Hematopoietic multipotent progenitor cell (in vitro differentiated cells): ENCODE measurements around the gene SUMF1. TPM values are rescaled to one million over a fixed set of nuclear protein-coding genes. Genes with fewer than 3 reads are reported as not detected.
A peak's percentile ranks its signal among the peaks of the same experiment; 100 is the strongest.
"Not testable (repeated sequence)": the region's sequence is repeated elsewhere in the genome, so short reads cannot be mapped to it uniquely, and the experiment has no call there.

ENCODE experiments used
- DNase-seq, 3 donors: peaks; one replicate each; pipeline ENCODE4 v3.0.0-alpha.2; 2011 to 2015; ENCODE audit warnings: low read depth in 2 of 3, low spot score in 2 of 3
- total RNA-seq: library from RNA; depleted of rRNA; stranded (reverse); fragments of >200 nt; gene quantifications from one replicate; pipeline ENCODE4 v1.2.3, GENCODE V29; 2012

The SUMF1 gene
- total RNA-seq, 1 donor, result 66.8 TPM

DNA sequence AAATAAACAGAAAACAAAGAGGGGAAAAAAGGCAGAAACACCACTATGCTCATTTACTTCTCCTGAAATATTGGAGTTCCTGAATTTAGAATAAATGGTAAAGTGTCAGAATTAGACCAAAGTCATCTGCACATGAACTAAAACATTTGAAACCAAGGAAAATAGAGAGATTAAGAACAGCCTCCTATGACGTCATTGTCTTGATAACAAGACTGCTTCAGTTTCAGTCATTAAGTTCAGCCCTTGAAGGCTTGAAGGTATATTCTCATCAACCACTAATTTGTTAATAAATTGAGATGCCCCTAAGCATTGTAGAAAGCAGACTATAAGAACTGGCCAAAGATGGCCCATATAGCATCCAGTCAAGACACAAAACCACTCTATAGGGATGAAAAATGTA lies 2.5 kb downstream of the SUMF1 start:
- DNase-seq, result no peak

DNA sequence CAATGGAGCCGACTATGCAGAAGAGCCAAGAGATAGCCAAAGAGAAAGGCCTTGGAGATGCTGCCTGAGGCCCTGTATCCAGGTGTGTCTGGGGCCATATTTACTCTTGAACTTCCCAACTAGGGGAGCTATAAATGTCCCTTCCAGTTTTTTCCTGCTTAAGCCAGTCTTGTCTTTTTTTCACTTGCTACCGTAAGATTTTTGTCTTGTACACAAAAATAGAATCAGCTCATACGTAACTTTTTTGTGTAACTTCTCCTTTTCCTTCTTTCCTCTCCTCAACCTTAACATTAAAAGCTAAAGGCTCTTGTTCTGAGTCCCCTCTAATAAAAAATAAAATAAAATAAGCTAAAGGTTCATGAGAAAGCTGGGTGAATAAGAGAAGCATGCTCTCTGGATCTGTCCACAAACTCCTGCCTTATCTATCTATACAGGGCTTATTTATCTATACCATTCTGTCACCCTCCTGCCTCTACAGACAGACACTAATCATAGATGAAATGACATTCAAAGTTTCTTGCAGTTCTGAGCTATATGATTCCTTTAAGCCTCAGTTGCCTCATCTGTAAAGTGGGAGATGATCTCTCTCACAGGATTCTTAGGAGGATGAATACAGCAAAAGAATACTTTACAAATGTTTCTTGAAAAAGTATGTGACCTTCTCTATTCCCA lies 4.6 kb downstream of the SUMF1 start:
- DNase-seq, result no peak

DNA sequence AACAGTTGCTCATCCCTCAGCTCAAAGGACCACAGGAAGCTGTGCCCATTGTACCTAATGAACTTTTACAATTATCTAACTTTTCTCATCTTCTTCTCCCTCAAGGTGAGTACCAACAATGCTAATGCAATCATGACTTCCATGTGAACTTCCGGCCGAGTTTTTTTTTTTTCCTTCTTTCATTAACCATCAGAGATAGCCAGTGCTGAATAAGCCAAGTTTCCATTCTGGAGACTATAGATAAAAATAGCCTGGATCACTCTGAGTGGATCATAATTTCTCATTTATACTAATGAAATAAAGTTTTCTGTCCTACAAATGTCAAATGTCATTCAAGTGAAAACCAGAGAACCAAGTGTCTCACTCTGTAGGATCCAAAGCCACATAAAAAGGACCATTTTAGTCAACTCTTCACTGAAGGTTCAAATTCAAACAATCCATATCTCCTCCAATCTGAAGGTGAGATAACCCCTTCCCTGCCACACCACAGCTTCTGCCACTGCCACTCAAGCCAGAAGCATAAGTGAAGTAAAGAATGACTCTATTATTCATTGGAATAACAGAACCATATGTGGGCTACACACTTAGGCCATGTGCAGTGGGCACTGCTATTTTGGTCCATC lies 5.5 kb downstream of the SUMF1 start:
- no peak for DNase-seq

DNA sequence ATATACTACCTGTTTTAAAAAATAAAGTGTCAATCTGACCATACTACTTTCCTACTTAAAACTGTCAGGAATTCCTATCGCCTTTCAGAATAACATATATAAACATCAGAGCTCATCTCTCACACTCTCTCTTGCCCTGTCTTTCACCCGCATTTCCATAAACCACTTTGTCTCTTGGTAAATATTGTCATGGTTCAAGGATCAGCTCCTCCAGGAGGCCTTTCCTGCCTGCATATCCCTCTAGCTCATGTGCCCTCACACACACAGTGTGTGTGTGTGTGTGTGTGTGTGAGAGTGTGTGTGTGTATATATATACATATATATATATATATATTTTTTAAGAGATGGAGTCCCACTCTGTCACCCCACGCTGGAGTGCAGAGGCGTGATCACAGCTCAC lies 6.7 kb downstream of the SUMF1 start:
- no peak for DNase-seq

DNA sequence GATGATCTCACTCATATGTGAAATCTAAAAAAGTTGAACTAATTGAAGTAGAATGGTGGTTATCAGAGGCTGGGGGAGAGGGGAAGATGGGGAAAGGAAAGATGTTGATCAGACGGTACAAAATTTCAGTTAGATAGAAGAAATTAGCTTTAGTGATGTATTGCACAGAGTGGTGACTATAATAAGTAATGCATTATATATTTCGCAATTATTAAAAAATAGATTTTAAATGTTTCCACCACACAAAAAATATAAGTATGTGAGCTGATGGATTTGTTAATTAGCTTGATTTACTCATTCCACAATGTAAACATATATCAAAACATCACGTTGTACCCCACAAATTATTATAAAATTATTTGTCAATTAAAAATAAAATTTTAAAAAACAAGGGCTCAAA lies 8.1 kb downstream of the SUMF1 start:
- DNase-seq, result no peak

DNA sequence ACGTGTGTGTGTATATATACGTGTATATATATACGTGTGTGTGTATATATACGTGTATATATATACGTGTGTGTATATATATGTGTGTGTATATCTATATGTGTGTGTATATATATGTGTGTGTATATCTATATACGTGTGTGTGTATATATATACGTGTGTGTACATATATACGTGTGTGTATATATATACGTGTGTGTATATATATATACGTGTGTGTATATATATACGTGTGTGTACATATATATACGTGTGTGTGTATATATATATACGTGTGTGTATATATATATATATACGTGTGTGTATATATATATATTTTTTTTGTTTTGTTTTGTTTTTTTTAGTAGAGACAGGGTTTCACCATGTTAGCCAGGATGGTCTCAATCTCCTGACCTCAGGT lies 10.3 kb downstream of the SUMF1 start:
- not testable (repeated sequence) for DNase-seq

DNA sequence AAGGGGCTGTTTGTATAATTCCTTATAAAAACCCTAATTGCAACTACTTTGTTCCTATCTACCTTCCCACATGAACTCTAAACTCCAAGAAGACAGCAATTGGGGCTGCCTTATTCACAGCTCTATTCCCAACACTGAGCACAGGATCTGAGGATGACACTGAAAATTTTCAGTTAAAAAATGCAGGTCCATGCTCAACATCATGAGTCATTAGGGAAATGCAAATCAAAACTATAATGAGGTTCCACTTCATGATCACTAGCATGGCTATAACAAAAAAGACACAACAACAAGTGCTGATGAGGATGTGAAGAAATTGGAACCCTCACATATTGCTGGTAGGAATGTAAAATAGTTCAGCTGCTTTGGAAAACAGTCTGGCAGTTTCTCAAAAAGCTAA lies 12.9 kb downstream of the SUMF1 start:
- no peak for DNase-seq

DNA sequence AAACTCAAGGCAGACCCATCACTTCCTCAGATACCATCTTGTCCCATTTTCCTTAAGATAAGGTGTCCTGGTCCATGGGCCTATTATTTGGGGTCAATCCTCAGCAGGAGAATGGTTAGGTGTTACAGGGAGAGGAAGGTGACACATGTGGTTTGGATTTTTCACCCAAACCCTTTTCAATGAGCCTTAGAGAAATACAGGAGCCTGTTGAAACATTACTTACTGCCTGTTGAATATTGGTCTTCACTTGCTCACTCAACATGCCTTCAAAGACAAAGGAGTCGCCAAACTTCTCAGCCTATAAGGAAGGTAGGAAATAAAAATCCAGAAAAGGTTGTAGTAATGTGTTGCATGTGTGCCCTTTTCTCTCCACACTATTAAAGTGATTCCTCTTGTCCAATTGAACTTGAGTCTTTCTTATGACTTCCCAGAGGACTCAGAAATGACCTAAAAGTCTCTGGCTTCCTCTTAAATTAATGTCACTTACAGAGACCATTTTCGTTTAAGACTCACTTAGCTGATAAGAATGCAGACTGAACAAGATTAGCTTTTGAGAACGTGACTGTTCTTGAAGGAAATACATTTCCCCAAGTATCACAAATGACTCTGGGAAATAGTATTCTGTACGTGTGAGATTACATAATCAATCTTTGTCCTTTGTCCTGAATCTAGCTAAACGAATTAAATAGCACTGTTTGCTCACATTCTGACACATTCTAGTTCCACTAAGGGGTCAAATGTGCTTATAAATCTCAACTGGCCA lies 17.8 kb downstream of the SUMF1 start:
- DNase-seq, result no peak

DNA sequence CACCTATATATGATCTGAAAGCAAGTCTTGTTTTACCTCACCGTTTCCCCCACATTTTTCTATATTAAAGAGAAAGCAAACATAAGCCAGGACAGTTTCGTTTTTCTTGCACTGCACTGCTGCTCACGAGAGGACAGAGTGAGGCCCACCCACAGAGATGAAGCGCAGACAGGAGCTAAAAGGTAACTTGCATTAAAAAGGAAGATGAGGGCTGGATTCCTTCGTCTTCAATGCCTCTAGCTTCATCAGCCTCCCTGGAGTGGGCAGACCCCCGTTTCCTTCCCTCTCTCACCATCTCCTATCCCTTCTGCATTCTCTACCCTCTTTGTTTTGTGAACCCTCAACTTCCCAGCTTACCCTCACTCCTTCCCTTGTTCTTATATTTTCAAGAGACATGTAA lies 18.9 kb downstream of the SUMF1 start:
- no peak for DNase-seq

DNA sequence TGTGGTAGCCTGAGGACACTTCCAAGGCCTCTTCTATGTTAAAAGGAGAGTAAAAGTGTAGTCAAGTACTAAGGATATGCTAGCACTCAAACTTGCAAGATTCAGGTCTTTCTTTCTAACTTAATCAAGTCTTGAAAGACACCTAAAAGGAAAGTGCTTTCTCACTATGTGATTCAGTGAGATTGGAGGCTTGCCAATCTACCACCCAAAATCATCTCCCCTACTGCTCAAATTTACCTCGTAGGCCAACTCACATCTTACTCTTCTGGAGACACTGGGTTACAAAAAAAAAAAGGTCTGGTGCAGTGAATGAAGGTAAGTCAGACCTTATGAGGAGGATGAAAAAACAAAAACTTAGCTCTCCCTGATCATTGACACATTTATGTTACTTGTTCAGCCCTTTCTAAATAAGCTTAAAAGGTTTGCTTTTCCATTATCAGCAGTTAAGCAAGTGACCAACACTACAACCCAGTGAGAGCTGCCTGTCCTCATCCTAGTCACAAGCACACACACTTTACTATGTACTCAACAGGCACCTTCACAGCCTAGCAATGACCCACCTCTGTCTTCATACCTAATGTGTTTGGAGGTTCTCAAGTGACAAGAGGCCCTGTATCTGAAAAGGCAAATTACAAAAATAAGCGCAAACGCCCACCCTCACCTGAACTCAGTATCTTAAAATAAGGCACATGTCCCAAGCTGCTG lies 19.6 kb downstream of the SUMF1 start:
- DNase-seq, result no peak

DNA sequence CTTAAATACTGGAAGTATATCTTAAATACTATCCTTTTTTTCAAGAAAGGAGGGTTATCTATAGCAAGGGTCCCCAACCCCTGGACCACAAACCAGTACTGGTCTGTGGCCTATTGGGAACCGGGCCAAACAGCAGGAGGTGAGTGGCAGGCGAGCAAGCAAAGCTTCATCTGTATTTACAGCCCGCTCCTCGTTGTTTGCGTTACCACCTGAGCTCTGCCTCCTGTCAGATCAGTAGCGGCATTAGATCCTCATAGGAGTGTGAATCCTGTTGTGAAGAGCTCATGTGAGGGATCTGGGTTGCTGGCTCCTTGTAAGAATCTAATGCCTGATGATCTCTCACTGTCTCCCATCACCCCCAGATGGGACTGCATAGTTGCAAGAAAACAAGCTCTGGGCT lies 26.1 kb downstream of the SUMF1 start:
- no peak for DNase-seq

DNA sequence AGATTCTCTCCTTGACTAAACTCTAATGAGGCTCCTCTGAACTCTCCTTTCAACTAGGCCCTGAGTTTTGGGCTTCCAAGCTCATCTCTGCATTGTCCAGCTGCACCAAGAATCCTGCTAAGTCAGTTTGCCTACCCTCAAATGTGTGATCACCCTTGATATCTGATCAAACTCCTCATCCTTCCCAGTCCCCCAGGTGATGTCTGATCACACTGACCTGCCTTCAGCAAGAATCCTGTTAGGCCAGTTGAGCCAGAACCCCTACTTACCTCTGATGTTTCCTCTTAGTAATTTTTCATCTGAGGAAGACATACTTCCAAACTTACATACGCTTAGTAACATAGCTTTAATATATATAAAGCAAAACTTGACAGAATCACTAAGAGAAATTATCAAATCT lies 28.8 kb downstream of the SUMF1 start:
- no peak for DNase-seq

DNA sequence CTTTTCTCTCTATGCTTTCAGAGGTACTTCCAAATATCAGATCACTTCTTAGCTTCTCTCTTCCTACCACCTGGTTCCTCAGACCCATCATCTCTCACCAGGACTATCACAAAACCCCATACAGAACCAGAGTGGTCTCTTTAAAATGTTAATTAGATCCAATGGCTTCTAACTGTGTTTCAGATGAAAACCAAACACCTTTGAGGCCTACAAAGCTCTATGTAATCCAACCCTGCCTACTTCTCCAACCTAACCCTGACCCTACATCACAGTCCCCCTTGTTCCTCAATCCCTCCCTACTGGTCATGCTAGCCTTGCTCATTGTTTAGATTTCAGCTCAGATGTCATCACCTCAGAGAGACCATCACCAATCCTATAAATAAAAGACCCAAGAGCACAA lies 34.8 kb downstream of the SUMF1 start:
- no peak for DNase-seq

DNA sequence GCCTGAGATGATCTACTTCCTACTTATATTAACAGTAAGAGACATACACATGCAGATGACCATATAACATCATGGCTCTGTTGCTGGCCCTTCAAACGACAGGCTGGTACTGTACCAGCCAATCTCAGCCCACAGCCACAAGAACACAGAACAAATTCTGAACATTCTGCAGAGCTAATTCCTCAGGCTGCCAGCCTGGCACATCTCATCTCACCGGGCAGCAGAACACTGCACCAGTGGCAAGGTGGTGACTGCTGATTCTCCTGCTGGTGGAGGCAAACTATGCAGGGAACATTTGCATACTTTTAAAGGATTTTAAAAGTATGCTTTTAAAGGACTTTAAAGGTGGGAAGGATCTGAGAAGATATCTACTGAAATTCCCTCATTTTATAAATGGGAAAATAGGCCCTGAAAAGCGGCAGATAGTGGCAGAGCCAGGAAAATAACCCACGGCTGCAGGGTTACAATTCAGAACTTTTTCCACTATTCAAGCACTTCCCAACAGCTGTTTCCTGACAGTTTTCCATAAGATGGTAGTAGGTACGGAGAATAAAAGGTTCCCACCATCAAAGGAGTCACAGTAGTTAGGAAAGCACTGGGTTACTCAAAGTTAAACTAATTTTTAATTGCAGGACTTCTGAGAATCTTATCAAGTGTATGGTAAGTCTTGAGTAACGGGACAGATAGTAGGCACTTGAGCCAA lies 37.3 kb downstream of the SUMF1 start:
- DNase-seq, result no peak

DNA sequence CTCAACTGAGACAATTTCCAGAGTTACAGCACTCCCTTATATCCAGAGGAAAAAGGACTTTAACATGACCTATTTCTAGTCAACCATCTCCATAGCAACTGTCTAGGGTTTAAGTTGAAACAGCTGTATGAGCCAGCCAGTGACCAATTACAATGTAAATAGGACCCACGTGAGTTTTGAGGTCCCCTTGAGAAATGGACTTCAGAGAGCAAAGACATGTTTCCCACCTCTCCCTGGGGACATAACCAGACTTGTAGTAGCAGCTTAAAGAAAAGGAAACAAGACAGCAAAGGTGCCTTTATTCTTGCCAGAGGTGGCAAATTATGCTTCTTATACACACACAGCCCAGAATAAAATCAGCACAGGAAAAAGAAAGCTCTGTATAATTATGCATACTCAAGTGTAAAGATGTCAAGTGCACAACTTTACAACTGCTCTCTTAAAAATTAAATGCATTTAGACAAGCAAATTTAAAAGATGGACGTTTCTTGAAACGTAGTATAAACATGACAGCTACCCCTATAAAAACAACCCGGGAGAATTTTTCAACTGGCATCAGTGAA lies 40.2 kb downstream of the SUMF1 start:
- DNase-seq, result no peak

DNA sequence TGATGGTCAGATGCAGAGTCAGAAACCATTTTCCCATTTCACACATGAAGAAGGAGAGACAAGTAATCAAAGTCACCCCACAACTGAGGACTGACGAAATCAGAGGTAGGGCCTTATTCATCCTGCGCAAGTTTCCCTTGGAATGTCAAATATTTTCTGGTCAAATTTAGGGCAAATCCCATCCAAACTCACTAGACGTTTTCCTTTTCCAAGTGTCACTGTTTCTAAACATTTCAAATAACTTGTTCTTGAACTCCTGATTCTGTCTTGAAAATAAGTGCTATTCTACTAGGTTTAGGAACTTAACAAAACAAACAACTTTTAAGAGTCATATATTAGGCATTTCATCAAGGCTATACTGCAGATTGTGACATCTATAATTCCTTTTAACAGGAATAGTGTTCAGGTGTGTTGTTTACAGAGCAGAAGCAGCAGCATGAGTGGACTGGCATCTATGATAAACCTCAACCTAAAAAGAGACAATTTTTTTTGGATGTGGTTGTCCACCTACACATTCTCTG lies 40.7 kb downstream of the SUMF1 start:
- no peak for DNase-seq

DNA sequence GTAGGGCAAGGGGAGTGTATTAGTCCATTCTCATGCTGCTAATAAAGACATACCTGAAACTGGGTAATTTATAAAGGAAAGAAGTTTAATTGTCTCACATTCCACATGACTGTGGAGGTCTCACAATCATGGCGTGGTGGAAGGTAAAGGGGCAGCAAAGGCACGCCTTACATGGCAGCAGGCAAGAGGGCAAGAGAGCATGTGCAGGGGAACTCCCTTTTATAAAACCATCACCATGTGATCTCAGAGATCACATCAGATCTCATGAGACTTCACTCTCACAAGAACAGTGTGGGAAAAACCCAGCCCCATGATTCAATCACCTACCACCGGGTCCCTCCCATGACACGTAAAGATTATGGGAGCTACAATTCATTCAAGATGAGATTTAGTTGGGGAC lies 41.4 kb downstream of the SUMF1 start:
- DNase-seq, result no peak

DNA sequence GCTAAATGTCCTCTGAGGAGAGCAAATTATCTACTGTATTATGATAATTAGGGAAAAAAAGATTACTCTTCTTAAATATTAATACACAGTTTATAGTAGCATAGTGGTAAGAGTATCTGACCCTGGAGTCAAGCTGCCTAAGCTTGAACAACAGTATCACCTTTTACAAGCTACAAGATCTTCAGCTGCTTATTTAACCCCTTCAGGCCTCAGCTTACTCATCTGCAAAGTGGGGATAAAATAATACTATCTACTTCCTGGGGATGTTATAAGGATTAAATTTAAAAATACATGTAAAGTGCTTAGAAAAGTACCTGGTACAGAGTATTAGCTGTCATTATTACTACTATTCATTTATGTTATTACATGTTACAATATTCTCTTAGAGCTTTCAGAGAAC lies 42.0 kb downstream of the SUMF1 start:
- no peak for DNase-seq

DNA sequence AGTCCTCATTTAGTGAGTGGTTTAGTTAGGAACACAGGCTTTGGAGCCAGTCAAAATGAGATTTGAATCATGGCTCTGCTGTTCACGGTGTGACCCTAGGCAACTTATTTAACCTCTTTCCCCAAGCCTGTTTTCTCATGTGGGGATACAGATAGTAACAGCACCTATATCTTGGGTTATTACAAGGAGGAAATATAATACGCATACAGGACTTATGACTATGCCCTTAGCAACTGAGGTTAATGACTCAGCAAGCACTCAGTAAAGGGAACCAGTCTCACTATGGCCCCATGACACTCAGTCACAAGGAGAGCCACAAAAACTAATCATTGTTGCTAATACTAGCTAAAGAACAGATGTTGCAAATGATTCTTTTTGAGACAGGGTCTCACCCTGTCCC lies 45.9 kb downstream of the SUMF1 start:
- DNase-seq, result peak in 2 of 3 donors; percentile 46 to 70

DNA sequence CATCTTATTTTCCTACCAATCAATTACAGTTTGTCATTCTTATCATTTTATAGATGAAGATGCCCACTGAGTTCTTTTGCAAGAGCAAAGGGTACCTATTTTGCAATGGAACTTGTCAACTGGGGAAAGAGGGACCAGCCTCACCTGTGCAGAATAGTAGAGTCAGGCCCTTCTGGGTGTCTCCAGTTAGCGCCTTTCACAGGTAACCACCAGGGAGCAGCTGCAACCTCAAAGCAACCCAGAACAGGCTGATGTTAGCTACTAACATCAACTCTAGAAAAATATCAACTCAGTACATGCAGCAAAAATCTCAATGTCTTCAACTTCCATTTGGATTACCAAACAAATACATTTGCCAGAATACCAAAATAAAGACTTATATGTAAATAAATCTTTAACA lies 47.1 kb downstream of the SUMF1 start:
- DNase-seq, result no peak
